Colonic mucosa (tissue), 4 donors: Measurements from ENCODE around the gene BAZ2A. TPM values are rescaled to one million over a fixed set of nuclear protein-coding genes. Genes with fewer than 3 reads are reported as not detected.

Source experiments
- DNase-seq: peaks from one replicate; pipeline ENCODE4 v3.0.0-alpha.2; 2020
- H3K27ac ChIP-seq: fragments of 200-600 bp; one replicate; pipeline ENCODE4 v1.8.0; 2021
- H3K27me3 ChIP-seq: fragments of 200-600 bp; one replicate; pipeline ENCODE4 v1.8.0; 2021
- H3K36me3 ChIP-seq: fragments of 200-600 bp; one replicate; pipeline ENCODE4 v1.8.0; 2021
- H3K4me1 ChIP-seq: fragments of 200-600 bp; one replicate; pipeline ENCODE4 v1.8.0; 2021; ENCODE audit warnings: mild to moderate bottlenecking
- H3K4me3 ChIP-seq: fragments of 200-600 bp; one replicate; pipeline ENCODE4 v1.8.0; 2021
- H3K9ac ChIP-seq, 2 donors: one replicate each; pipeline ENCODE4 v1.7.0; 2013; ENCODE audit warnings: control low read depth in 2 of 2, low read depth in 2 of 2, low read length in 2 of 2
- H3K9me3 ChIP-seq: fragments of 200-600 bp; one replicate; pipeline ENCODE4 v1.8.0; 2021
- intact Hi-C: fragments of 100-400 bp; cut with DNase I; formaldehyde crosslinking; loops from one replicate; pipeline ENCODE4 v1.14.1; 2022
- total RNA-seq, 2 donors: library from RNA; stranded (reverse); fragmentation: NEBNext Ultra II Directional in 1 of 2; extraction: Animal tissue kit (Norgen Biotek cat#: 25700) in 1 of 2; gene quantifications; one replicate each; pipeline ENCODE4 v1.2.1, GENCODE V29; 2021
- TF ChIP-seq, protein P1 (sequence below): fragments of 200-600 bp; IDR thresholded peaks from one replicate; pipeline ENCODE4 v1.8.0; 2022; ENCODE audit warnings: antibody characterized with exemption, mild to moderate bottlenecking
- donor health status: healthy.
- donor health status: DM: no; HTN: no; CAD: no.
- donor health status: DM: no; HTN: no; CAD: no.

BAZ2A gene
- total RNA-seq, 2 donors from 2014 or later: 85.8 to 99.2 TPM

DNA sequence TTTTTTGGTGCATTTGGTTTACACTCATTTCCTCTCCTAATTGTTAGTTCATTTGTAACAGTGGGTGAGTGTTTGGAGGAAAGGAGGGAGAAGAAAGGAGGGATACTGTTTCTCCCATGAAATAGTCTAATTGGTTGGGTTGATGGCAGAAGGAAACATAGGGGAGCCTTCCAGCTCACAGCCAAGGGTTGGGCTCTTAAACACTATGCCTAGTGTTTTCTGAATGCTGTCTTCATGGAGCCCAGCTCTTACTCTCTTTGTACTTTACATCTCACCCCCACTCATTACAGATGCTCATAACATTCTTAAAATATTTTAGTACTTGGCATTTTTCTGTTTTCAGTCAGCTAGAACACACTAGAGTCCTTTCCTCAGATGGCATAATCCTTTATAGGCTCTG is 38.2 kb downstream of the BAZ2A start:
- no peak overlapping the region for H3K4me3 ChIP-seq
- H3K27me3 ChIP-seq: no peaks in the 10 kb centered on the region
- no peaks in the 10 kb centered on the region for H3K36me3 ChIP-seq
- TF ChIP-seq, protein P1, sequence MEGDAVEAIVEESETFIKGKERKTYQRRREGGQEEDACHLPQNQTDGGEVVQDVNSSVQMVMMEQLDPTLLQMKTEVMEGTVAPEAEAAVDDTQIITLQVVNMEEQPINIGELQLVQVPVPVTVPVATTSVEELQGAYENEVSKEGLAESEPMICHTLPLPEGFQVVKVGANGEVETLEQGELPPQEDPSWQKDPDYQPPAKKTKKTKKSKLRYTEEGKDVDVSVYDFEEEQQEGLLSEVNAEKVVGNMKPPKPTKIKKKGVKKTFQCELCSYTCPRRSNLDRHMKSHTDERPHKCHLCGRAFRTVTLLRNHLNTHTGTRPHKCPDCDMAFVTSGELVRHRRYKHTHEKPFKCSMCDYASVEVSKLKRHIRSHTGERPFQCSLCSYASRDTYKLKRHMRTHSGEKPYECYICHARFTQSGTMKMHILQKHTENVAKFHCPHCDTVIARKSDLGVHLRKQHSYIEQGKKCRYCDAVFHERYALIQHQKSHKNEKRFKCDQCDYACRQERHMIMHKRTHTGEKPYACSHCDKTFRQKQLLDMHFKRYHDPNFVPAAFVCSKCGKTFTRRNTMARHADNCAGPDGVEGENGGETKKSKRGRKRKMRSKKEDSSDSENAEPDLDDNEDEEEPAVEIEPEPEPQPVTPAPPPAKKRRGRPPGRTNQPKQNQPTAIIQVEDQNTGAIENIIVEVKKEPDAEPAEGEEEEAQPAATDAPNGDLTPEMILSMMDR: no peak
- peaks cover 3% of the 10 kb centered on the region for H3K4me1 ChIP-seq
- DNase-seq: no peak
- H3K9ac ChIP-seq: no peak overlapping the region
- no peaks in the 10 kb centered on the region for H3K9me3 ChIP-seq
- no peak overlapping the region for H3K27ac ChIP-seq
- intact Hi-C loops: no loop called here

DNA sequence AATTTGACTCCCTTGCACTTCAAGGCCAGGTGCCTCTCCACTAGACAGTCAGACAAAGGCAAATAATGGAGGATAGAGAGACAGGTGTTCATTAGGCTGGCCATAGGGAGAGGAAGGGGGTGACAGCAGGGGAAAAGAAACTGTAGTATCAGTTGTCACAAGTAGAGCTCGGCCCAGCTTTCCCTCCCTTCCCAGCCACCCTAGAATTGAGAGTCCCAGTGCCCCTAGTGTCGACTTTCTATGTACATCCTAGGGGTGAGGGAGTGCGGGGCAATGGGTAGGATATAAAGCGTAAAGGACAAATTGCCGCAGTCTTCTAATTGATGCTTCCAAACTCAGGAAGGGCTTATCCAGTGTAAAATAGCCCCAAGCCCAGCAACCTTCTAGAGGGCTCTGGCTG is 39.0 kb downstream of the BAZ2A start:
- H3K4me3 ChIP-seq: no peak overlapping the region
- H3K27ac ChIP-seq: no peak overlapping the region
- H3K27me3 ChIP-seq: no peaks in the 10 kb centered on the region
- intact Hi-C loops: no loop called here
- H3K4me1 ChIP-seq: peaks cover 3% of the 10 kb centered on the region
- no peaks in the 10 kb centered on the region for H3K9me3 ChIP-seq
- no peak overlapping the region for H3K9ac ChIP-seq
- DNase-seq: no peak
- TF ChIP-seq, protein P1: no peak
- H3K36me3 ChIP-seq: no peaks in the 10 kb centered on the region

DNA sequence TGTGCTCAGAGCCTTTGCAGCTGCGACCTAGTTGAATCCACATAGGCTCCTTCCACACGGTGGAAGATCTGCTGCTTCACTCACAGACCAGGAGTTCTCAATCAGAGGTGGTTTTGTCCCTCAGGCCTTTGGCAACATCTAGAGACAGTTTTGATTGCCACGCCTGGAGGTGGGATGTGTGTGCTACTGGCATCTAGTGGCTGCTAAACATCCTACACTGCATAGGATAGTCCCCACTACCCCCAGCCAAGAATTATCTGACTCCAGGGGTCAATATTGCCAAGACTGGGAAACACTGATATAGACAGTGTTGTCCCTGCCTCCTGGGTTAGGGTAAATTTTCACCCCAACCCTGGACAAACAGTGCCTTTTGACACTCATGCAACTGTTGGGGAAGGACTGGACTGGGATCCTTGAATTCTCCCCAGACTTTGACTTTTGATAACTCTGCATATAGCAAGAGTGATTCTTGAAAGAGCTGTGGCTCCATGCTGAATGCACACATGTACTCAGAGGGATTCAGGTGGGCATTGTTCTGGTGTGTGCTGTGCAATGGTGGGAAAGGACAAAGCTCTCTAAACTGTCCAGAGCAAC is 39.8 kb downstream of the BAZ2A start:
- TF ChIP-seq, protein P1: peak; percentile 16
- Histone ChIP-seq H3K36me3 (no peaks in the 10 kb centered on the region), H3K27ac (no peak overlapping the region), H3K9ac (peak overlapping the region in 1 of 2 donors; percentile 55), H3K27me3 (no peaks in the 10 kb centered on the region), H3K4me3 (no peak overlapping the region), H3K4me1 (peaks cover 3% of the 10 kb centered on the region), H3K9me3 (no peaks in the 10 kb centered on the region)
- intact Hi-C loops: no loop called here
- peak; percentile 29 for DNase-seq

DNA sequence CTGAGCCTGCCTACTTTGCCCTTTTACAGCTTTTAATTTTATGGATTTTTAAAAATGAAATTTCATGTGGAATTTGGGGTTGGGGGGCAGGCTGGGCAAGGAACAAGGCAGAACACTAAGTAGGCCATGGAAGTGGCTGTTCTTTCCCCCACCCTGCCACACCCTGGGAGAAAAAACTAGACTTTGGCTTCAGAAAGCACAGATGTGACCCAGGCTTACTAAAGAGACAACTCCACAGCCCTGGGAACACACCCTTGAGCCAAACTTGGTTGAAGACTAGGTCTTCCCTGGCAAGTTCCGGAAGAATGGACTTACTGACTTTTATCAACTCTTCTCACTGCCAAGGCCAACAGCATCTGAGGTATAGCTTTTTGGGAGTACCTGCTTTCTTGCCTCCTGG is 40.3 kb downstream of the BAZ2A start:
- intact Hi-C loops: no loop called here
- Histone ChIP-seq H3K4me1 (peaks cover 3% of the 10 kb centered on the region), H3K9ac (peak overlapping the region in 1 of 2 donors; percentile 55), H3K27me3 (no peaks in the 10 kb centered on the region), H3K27ac (no peak overlapping the region), H3K4me3 (no peak overlapping the region), H3K36me3 (no peaks in the 10 kb centered on the region), H3K9me3 (no peaks in the 10 kb centered on the region)
- peak; percentile 28 for DNase-seq
- TF ChIP-seq, protein P1: no peak

DNA sequence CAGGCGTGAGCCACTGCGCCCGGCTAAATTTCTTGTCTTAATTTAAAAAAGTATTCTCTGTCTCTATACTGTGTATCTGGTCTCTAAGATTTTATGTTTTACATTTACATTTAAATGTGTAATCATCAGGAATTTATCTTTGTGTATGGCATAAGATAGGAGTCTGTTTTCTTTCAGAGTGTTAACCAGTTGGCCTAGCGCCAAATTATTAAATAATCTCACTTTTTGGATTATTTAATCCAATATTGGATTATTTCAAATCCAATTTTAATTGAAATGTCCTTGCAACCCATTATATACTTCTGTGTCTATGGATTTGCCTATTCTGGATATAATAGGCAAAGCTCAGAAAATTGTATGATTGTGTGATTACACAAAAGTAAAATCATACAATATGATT is 45.0 kb downstream of the BAZ2A start:
- TF ChIP-seq, protein P1: no peak
- intact Hi-C loops: no loop called here
- Histone ChIP-seq H3K4me3 (no peak overlapping the region), H3K9ac (no peak overlapping the region), H3K4me1 (peaks cover 2% of the 10 kb centered on the region), H3K36me3 (no peaks in the 10 kb centered on the region), H3K9me3 (no peaks in the 10 kb centered on the region), H3K27ac (no peak overlapping the region), H3K27me3 (no peaks in the 10 kb centered on the region)
- DNase-seq: no peak
